NK-92 (cell line): ENCODE data around the gene CSH2.
"Not testable (repeated sequence)": the region's sequence is repeated elsewhere in the genome, so short reads cannot be mapped to it uniquely, and the experiment has no call there.

Source experiments
- DNase-seq: peaks from one replicate; lab custom pipeline; 2025; ENCODE audit not compliant: unreplicated experiment; lab: John Stamatoyannopoulos, UW

CSH2 gene

GRCh38 chr17:63896524-63897354 is 23.3 kb upstream of the CSH2 start, which contains the start of gene CSH1:
Gene CSH1 (minus strand): TSS chr17:63896574. CDS start chr17:63896511, 63 bp downstream.
- not testable (repeated sequence) for DNase-seq

DNA sequence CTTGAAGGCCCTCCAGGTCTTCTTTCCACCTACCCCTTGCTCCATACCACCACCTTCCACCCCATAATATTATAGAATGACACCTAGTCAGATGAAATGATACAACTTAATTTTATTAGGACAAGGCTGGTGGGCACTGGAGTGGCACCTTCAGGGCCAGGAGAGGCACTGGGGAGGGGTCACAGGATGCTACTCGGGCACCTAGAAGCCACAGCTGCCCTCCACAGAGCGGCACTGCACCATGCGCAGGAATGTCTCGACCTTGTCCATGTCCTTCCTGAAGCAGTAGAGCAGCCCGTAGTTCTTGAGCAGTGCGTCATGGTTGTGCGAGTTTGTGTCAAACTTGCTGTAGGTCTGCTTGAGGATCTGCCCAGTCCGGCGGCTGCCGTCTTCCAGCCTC is 21.3 kb upstream of the CSH2 start:
- not testable (repeated sequence) for DNase-seq

- DNase-seq, result not testable (repeated sequence)
Observed at GRCh38 chr17:63894021-63894420, 20.5 kb upstream of the CSH2 start.

DNA sequence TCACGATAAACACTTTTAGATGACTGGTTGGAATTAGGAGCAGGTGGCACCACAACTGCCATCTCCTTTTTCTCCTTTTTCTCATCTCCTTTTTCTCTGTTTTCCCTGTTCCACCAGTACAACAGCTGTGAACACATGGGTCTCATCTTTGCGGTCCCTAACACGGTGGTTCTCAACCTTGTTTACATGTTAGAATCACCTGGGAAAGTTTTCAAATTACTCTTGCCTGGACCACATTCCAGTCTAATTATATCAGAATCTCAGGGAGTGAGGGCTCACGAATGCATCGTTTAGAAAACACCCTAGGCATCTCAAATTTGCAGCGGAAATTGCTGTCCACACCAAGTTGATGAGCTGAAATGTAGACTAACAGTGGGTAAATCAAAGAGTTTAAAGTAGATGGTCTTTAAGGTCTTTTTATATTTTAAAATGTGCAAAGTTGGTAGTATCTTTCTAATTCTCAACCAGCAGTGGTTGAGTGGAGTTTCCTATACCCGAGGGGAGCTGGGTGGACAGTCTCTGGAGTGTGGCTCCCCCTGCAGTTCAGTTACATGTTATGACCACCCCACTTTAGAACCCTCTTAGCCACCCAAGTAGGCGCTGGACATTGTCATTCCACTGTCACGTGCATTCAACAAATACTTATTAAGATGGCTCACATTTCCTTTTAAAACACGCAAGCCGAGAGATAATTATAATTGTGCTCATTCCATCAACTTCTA is 19.0 kb upstream of the CSH2 start:
- DNase-seq, result not testable (repeated sequence)

- not testable (repeated sequence) for DNase-seq
Observed at GRCh38 chr17:63889026-63889848, 15.8 kb upstream of the CSH2 start.

- not testable (repeated sequence) for DNase-seq
Observed at GRCh38 chr17:63885119-63885518, 11.6 kb upstream of the CSH2 start.

DNA sequence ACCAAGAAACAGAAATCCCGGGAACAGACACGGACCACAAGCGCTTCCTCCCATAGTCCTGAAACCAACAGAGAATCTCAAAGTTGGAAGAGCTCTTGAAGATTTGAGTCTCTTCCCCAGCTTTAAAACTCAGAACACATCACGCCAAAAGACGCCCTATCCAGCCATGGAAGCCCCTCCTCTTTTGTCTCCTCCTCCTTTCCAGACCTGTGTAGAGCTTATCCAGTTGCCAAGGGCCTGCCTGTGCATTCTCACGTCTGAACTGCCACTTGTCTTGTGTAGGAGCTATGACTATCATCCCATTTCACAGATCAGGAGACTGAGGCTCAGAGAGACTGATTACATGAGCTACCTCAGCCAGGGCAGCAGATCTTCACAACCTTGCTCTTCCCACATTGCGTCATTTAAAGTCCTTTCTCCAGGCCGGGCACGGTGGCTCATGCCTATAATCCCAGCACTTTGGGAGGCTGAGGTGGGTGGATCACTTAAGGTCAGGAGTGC is 9.2 kb upstream of the CSH2 start:
- DNase-seq, result not testable (repeated sequence)

DNA sequence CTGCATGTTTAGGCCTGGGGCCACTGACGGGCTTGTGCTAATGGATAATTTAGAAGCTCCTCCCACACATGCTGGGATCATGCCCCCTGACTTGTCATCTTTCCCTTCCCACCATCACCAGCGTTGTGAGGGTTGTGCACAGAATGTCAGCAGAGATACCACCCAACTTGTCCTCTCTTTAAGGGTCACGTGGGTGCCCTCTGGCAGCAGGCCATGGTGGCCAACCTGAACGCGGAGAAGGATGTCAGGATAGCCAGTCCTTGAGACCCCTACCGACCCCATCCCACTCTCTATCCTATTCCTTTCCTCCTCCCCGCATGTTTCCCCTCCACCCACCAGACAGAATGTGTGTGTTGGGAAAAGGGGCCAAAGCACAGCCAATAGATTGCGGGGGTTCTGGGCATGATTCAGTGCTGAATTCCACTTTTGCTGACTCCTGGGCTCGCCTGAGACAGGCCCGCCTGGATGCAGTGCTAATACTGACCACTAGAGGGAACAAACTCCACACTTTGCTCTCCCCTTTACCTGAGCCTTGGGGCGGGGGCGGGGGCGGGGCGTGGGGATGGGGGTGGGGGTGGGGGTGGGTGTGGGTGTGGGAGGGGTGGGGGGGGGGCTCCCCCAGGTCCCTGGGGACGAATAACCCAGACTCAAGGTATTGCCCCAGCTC is 8.6 kb upstream of the CSH2 start, which contains the start of gene GH2:
Gene GH2, minus strand, starts transcription at position 10 of the 667 bp plus-strand sequence. CDS start 143 bp downstream, outside the sequence.
- no peak for DNase-seq

GRCh38 chr17:63881337-63881736 is 7.9 kb upstream of the CSH2 start:
- DNase-seq, result not testable (repeated sequence)

DNA sequence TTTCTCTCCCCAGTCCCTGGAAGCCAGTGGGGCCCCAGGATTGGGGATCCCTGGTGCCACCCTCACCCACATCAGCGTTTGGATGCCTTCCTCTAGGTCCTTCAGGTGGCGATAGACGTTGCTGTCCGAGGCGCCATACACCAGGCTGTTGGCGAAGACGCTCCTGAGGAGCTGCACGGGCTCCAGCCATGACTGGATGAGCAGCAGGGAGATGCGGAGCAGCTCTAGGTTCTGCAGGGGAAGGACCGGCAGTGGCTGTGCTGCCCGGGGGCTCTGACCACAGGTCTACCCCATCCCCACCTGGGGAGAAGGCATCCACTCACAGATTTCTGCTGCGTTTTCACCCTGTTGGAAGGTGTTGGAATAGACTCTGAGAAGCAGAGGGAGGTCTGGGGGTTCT is 7.2 kb upstream of the CSH2 start:
- DNase-seq, result no peak

DNA sequence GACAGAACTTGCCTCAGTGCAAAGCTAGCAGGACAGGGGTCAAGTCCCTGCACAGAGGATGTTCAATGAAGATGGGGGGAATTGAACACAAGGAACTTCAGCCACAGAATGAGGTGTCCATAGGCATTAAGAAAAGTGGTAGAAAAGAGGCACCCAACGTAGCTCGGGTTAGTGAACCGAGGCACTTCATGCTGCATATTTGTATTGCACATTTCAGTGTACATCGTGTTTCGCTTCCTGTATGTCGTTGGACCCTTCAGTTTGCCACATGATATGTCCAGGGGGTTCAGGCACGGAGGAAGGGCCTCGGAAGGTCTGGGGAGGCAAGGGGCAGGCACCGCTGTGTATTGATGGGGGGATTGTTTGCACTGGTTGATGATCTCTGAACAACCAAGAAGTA is 4.9 kb upstream of the CSH2 start:
- DNase-seq, result not testable (repeated sequence)

GRCh38 chr17:63874693-63875092 is 1.2 kb upstream of the CSH2 start:
- not testable (repeated sequence) for DNase-seq

DNA sequence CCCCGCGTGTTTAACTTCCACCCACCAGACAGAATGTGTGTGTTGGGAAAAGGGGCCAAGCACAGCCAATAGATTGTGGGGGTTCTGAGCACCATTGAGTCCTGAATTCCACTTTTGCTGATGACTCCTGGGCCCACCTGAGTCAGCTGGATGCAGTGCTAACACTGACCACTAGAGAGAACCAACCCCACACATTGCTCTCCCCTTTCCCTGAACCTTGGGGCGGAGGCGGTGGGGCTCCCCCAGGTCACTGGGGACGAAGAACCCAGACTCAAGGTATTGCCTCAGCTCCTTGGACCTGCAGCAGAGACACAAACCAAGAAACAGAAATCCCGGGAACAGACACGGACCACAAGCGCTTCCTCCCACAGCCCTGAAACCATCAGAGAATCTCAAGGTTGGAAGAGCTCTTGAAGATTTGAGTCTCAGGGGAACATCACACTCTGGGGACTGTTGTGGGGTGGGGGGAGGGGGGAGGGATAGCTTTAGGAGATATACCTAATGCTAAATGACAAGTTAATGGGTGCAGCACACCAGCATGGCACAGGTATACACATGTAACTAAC is 667 bp upstream of the CSH2 start:
- not testable (repeated sequence) for DNase-seq

DNA sequence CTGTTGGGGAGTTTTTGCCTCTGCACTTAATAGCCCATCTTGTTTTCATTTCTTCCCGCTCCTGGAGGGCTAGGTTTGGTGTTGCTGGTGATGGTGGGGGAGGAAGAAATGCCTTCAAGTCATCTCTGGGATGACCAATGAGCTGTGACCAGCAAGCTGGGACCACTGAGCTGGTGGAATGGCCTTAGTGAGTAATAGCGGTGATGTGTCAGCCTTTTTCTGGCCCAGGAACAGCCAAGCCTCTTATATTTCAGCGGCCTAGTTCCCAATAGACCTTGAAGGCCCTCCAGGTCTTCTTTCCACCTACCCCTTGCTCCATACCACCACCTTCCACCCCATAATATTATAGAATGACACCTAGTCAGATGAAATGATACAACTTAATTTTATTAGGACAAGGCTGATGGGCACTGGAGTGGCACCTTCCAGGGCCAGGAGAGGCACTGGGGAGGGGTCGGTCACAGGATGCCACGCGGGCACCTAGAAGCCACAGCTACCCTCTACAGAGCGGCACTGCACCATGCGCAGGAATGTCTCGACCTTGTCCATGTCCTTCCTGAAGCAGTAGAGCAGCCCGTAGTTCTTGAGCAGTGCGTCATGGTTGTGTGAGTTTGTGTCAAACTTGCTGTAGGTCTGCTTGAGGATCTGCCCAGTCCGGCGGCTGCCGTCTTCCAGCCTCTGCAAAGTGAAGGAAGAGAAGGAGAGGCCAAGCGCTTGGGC is 1.7 kb downstream of the CSH2 start:
- DNase-seq, result not testable (repeated sequence)

DNA sequence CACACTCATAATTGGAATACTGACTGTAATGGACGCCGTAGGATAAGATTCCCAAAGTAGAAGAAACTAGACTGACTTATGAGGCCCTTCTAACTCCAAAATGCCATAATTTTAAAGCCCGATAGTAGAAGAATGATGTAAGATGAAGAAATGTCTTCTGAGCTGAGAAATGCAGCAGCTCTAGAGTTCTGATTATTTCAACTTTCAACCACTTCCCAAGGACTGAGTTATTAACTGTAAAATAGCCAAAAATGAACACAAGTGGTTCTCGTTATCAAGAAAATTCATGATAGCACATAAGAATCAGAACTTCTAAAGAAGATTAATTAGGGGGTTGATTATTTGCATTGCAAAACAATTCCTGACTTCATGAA is 3.2 kb downstream of the CSH2 start:
- DNase-seq, result not testable (repeated sequence)

- not testable (repeated sequence) for DNase-seq
Observed at GRCh38 chr17:63869491-63870291, 3.8 kb downstream of the CSH2 start.

DNA sequence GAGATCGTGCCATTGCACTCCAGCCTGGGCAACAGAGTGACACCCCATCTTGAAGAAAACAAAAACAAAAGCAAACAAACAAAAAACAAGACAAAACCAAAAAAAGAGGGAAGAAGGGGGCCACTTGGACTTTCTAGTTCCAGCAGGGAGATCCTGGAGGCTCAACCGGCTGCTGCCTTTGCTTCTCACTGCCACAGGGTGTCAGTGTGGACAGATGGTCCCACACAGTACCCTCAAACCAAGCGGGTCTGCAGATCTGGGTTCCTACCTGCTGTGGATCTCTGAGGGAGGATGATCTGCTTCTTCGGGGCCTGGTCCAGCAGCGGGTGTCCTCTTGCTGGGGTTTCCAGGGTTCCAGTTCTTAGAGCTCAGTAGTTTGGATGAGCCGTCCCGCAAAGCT is 6.9 kb downstream of the CSH2 start:
- not testable (repeated sequence) for DNase-seq

DNA sequence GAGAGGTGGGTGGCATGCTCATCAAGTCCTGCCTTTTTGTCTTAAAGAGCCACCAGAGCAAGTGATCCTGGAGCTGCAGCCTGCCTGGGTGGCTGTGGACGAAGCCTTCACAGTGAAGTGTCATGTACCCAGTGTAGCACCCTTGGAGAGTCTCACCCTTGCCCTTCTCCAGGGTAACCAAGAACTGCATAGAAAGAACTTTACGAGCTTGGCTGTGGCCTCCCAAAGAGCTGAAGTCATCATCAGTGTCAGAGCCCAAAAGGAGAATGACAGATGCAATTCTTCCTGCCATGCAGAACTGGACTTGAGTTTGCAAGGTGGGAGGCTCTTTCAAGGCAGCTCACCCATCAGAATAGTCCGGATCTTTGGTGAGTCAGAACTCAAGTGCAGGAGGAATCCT is 14.2 kb downstream of the CSH2 start:
- no peak for DNase-seq

GRCh38 chr17:63856425-63856824 is 17.1 kb downstream of the CSH2 start:
- DNase-seq, result not testable (repeated sequence)
